GM12801 (cell line): ENCODE measurements around the gene RPAP3.

ENCODE experiments used
- CTCF ChIP-seq: IDR thresholded peaks from one replicate; pipeline ENCODE4 v1.5.1; 2011; ENCODE audit warnings: control low read depth; ENCODE audit not compliant: insufficient read length; ENCODE audit errors: extremely low read depth

RPAP3 gene

GRCh38 chr12:47735649-47736048, 29.8 kb upstream of the RPAP3 start:
- no peak for TF ChIP-seq CTCF

GRCh38 chr12:47734725-47735480, 29.1 kb upstream of the RPAP3 start:
- no peak for TF ChIP-seq CTCF

- TF ChIP-seq CTCF: no peak
Measured at GRCh38 chr12:47733142-47733541, 27.3 kb upstream of the RPAP3 start.

- TF ChIP-seq CTCF: no peak
Measured at GRCh38 chr12:47732504-47732903, 26.7 kb upstream of the RPAP3 start.

GRCh38 chr12:47731723-47732122, 25.9 kb upstream of the RPAP3 start:
- TF ChIP-seq CTCF: no peak

- TF ChIP-seq CTCF: no peak
Measured at GRCh38 chr12:47730341-47730744, 24.5 kb upstream of the RPAP3 start.

- TF ChIP-seq CTCF: no peak
Measured at GRCh38 chr12:47729233-47729632, 23.4 kb upstream of the RPAP3 start.
